ENCODE measurements around the gene PLAGL1.

Gene PLAGL1

DNA sequence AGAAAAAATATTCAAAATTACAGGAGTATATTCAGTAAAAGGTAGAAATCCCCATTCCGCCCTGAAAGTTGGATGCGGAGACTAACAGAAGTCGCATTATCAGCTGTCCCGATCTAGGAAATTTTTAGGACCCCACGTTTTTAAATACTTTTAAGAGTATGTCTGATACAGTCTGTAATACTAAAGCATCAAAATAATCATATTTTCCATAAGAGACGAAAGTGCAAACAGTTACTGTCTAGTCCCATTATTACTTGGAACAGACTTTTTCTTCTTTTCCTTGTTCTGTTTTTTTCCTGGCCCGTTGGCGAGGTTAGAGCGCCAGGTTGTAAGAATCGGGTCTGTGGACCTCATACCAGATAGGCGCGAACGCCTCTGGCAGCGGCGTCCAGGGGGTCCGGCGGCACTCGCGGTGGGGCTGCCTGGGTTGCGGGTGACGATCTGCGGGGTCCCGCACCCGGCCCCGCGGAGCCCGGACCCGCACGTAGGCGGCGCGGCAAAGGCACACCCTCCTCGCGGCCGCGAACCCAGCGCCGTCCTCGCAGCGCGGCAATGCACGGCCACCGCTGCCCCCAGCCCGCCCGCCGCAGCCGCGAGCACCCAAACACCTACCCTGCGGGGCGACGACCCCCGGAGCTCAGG lies 460 bp downstream of the PLAGL1 start:
- no peak for DNase-seq

DNA sequence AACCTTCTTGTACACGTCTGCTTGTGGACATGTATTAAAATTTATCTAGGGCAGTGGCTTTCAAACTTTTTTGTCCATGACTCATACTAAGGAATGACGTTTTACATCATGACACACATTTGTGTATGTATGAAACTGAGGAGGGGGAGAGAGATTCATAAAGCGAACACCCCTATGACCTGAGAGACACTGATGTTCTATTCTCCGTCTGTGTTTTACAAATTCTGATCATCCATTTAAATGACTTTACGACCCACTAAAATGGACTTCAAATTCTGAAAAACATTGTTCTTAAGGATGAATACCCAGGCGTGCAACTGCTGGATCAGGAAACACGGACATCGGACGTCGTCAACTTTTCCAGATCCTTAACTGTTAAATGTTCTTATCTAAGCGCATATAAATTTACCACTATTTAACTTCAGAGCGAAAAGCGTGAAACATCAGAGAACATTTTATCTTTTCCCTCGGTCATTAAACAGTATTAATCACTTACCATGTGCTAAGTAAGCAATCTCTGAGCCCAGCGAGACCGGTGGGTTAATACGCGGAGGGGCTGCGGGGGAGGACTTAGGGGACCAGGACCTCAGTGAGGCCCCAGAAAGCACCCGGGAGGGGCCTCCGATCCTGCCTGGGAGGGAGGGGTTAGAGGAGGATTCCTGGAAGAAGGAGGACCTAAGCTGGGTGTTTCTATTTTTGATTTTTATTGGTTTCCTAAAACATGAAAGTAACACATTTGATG lies 1.2 kb downstream of the PLAGL1 start:
- no peak for DNase-seq

DNA sequence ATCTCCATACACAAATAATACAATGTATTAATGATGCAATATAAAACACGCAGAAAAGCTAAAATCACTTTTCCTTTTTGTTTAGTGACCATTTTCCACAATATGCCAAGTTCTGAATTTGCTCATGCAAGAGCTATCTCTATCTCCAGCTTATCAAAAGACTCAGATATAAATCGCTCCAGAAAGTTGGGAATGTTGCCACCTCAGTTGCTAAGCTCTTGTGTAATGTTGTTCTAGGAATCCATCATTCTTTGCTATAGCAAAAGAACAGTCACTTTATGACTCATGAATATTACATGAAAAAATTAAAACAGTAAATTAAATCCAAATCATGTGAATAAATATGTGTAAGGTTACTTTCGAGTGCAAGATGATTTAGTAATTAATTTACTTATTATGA lies 8.7 kb downstream of the PLAGL1 start:
- no peak for DNase-seq

DNA sequence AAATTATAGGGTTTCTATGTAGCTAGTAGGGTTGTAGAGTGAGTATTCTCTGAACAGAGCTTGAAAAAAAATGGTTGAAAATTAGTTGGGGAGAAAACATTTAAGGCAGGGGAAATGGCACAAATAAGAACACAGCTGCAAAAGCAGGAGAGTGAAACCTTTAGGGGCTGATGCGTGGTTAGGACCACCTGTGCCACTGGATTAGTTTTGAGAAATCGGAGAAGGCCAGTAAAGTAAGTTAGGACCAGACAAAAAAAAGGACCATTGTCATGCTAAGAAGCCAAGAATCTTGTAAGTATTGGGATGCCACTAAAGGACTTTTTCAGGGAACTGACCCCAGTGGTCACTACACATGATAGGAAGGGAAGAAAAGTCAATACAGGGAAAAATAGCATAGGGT lies 9.4 kb downstream of the PLAGL1 start:
- no peak for DNase-seq

DNA sequence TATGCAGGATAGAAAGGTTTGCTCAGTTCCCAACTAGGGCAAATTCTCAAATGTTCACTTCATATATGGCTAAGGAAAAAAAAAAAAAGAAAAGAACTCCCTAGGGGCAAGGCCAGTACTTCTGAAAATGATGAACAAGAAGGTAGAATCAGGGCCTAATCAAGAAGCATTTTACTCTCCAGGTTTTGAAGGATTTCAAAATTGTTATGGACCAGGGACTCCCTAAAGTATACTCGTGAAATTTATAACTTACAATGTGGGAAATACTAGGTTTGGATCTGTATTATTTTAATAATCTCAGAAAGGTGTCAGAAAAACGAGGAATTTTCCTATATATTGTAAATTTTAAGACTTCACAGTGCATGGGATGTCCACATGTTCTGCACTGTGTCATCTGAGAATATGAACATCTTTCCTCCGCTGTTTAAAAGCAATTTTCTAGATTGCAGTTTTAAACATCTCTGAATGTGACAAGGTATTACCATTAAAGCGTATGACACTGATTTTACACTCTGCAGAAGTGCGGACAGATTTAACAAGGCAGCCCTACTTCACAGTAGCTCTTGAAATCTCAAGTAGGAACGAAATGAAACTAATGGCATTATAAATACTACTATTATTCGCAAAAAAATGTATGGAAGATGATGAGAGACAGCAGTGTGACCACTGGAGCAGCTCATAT lies 14.0 kb downstream of the PLAGL1 start:
- no peak for DNase-seq

DNA sequence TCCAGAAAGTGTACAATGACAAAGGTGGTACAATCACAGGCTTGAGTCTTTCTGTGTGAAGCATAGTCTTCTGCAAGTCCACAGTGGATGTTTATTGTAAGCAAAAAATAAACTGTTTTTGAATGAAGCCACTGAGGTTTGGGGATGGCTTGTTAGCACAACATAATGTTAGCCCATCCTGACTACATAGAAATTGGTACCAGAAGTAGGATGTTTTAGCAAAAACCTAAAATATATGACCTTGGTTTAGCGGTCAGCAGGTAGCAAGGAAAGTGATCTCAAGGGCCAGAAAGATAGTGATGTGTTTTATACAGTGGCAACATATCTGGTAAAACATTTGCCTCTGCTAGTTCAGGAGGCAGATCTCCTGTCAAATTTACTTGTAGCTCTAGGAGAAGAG lies 15.8 kb downstream of the PLAGL1 start:
- no peak for DNase-seq

DNA sequence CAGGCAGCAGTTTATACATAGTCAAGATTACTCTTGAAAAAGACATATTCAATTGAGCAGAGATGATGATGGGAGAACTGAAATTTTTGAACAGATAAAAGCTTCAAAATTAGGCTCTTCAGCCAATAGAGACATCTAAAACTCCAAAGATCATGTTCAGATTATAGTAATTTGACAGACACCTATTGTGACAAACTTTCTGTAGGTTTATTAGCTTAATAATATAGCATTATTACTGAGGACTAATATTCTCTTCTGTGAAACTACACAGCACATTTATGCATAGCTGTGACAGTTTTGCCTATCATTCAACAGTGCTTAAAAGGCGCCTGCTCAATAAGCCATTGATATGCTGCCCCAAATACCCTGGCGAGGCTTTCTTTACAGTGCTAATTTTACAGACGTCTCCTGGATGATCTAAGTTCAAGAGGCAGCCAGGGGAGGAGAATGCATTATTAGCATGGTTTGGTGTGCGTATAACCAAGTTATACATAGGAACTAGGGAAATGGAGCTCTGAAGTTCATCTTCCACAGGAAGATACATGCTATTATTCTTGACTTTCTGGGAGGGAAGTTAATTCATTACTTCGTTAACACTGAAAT lies 21.5 kb downstream of the PLAGL1 start:
- DNase-seq = no peak

DNA sequence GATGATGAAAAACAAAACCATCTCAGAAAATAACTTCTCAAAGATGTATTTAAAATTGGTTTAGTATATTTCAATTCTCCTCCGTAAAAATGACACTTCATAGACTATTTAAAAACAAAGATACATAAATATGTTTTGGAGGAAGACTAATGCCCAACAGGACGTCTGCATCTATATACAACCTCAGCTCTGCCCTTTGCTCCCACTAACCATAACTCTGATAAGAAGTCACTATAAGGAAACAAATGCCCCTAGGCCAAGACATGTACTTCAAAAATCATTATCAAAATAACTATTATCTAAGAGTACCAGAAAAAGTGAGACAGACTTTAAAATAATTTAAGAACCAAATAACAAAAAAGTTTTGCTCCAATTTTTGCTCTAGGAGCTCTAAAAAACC lies 23.4 kb downstream of the PLAGL1 start:
- DNase-seq = no peak

DNA sequence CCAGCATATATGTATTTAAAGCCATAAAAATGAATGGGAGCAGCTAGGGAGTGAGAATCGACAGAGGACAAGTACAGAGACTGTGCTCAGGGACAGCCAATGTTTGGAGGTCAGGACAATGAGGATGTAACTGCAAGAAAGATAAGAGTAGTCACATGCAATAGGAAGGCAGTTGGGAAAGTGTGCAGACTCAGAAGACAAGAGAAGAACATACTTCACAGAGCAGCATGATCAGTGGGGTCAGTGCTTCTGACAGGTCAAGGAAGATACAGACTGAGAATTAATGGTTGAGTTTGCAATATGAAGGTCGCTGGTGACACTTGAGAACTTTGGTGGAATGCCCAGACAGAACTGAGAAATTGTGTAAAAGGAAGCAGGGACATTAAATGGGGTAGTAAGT lies 25.1 kb downstream of the PLAGL1 start:
- DNase-seq = no peak

DNA sequence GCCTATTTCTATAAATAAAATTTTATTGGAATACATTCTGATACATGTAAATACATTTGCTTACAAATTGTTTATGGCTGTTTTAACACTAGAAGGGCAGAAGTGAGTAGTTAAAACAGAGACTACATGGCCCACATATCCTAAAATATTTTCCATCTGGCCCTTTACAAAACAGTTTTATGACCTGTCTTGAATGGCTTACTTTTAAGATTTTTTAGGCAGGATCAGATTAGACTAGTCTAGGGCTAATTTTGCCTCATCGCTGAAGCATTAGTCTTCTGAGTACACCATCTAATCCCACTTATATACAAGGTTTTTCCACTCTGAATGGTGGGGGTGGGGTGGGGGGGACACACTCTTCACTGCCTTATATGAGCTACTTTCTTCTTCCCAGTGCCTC lies 27.1 kb downstream of the PLAGL1 start:
- no peak for DNase-seq

DNA sequence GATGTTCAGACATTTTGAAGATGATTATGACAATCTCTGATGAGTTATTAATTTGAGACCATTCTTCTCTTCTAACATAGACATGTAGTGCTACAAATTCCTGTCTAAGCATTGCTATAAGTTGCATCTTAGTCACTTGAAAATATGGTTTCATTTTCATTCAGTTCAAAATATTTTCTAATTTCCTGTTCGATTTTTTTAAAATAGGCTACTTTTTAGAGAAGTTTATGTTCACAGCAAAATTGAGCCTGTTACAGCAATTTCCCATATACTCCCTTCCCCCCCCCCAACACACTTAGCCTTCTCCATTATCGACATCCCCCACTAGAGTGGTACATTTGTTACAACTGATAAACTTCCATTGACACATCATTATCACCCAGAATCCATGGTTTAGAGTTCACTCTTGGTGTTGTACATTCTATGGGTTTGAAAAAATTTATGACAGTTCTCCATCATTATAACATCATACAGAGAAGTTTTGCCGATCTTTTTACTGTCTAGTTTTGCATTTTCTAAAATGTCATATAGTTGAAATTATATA lies 31.2 kb downstream of the PLAGL1 start:
- no peak for DNase-seq

DNA sequence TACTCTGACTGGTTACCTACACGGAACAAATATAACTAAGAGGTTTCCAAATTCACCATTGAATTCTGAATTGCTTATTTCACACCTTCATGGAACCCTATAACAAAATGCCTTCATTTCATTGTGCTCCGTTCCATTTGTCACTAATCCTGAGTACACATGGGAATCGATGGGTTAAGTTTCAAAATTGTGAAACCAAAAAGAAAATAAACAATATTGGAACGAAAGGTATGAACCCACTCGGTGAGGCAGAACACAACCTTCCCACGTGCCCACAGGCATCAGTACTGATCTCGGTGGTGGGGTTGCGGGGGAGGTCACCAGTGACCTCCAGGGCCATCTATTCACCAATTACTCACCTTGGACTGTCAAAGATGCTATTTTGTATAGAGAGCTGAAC lies 34.0 kb downstream of the PLAGL1 start:
- no peak for DNase-seq

DNA sequence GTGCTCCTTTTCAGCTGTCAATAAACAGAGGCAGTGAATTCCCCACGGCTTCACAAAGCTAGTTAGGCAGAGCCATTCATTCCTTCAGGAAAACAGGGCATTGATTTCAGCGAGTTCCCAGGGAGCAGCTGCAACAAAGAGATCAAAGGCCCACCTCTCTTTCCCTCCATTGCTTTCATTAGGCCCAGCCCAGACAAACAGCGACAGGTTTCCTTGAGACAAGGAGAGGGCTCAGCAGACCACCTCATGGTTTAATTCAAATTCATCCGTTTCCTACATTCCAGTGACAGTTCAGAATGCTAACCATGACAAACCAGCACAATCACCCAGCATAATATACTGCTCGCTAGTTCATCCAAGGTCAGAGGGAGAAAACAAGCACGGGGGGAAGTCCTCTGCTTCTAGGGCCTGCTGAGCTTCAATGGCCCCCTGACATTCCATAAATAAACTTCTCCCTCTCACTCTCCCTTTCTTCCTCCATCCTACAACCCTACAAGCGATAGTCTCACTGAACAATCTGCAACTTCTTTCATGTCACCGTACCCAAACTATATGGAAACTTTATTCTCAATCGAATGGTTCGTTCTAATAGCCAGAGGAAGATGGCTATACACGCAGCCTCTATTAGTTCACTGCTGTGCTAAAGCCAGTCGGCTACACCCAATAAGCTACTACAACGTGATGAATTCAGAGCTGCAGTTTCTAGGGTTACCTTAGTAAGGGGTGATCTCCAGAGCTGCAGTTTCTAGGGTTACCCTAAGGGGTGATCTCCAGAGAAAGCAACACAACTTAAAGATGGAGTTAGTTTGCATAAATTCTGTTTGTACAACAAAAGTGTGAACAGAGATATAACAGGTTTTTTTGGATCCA lies 34.7 kb downstream of the PLAGL1 start:
- DNase-seq = no peak

DNA sequence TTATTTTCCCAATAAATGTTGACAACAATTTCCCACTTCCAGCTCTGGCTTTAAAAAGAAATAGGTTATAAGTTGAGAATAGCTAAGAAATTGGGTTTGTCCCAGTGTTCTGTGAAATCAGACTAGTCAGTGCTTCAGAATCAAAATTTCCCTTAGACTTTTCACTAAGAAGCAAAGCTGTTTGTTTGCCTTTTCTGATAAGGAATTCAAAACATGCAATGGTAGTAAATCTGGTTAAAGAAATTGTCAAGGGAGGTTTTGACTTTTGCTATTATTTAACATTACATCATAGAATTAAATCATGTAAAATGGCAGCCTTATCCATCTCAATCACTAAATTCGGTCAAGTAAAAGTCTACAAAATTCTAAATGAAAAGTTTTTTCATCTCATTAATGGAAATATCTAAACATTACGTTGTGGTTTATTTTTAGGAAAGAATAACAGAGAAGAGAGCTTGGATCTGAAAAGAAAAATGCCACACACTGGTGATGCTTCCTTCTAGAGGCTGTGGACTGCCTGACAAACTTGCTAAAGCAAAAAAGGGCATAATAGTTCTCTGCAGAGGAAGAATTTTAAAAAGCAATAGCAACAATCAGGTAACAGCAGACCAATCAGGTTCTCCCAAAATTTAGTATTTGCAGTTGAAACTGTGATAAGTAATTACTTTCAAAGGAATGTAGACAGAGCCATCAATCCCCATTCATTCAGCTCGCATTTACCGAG lies 36.4 kb downstream of the PLAGL1 start:
- DNase-seq = no peak

DNA sequence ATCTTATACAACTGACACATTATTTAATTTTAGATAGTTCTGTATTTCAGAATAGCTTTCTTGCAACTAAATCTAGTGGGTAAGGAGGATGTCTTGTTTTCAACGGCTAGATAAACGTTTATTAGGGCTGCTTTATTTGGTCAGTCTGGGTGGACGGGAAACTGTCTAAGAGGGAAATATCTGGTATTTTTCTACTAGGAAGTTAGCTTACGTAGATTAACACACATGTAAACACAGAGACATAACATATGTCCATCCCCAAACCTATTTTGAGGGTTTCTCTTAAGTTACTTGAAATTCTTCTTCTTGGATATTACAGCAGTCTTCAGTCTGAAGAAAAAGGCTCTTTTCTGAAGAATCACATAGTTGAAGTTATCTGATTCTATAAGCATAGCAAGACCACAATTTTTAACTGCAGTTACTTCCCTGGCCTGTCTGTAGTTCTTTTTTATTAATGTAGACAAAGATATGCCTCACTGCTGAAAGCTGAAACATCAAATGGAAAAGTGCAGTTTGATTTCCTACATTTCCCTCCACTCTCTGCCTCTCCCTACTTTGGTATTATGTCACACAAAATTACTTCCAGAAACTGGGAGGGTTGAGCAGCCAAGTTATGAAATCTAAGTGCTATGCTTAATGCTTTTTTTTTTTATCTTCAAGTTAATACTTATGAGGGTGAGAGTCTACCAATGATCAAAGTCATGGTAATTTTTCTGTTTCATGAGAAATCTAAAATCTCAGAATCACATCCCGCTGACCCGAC lies 37.4 kb downstream of the PLAGL1 start:
- DNase-seq = no peak

DNA sequence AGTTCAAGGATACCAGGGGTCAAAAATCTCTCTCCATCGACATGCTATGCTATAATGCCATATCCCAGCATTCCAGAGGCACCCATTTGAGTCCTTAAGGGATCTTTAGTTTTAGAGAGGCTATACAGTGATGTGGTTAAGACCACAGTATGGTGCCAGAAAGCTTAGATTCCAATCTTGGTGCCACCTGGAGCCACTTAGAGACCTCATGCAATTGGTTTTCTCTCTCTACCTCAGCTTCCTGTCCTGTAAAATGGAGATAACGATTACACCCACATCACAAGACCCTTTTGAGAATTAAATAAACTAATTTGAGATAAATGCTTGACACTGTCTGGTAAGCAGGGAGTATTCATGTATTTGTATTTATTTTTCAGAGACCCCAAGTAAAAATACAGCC lies 39.0 kb downstream of the PLAGL1 start:
- DNase-seq = no peak

DNA sequence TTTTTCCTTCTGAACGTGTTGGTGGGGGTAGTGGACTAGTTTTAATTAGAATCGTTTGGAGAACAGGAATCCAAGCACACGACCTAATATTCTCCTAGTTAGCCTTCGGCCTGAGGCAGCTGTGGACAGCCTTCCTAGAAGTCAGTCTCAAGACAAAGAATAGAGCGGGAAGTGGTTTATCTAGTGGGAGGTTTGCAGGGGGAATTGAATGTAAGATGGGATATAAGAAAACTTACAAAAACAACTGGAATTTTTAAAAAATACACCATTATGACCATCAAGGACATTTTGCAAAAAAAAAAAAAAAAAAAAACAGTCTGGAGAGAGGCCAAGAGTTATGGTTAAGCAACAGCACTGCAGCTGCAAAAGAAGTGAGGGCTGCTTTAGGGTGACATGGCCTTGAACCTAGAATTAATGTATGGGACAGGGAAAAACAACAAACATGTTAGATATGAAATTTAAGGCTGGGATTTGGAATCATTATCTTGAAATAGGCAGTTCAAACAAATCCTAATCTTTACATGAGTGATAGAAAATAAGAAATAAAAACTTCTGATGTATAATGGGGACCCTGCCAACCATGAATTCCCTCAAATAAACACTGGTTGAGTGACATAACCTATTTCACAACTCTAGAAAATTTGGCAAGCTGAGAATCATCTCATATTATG lies 40.2 kb downstream of the PLAGL1 start:
- no peak for DNase-seq

DNA sequence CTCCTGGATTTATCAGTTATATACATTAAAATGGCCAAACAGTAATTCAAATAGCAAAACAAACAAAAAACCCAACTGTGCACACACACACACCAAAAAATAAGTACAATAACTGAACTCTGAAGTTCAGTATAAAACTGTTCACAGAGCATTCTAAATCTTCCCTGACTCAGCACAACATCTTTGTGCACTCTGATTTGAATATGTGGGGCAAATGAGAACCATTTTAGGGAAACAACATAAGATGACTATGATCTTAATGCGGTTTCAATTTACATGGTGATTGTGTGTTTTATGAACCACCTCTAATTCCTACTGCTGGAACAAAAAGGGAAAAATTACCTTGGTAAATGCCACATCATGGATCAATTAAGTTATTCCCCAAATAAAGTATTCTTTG lies 41.7 kb downstream of the PLAGL1 start:
- no peak for DNase-seq

DNA sequence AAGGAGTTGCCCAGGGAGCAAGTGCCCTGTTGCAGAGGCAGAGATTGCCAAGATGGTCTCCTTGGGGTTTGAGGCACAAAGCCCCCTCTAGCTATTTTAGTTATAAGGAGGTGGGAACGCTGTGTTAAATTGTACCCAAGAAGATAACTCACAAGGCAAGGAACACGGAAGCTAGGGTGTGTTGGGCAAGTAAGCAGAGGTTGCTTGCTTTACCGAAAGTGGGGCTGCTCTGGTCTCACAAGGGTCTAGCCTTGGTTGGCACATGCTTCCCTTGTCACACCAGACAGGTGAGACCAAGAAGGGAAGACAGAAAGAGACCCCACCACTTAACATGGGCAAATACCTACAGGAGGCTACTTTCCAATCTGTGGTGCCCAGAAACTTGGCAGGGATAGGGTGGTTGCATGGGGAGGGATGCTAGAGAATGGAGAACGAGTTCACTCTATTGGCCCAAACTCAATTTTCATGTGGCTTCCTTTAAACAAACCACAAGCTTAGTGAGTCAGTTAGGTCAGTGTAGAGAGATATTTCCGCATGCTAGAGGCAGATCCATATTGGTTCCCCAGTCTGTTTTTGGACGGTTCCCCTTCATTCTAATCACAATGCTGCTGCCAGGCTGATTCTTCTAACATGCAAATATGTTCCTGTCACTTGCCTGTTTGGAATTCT lies 42.4 kb downstream of the PLAGL1 start:
- no peak for DNase-seq

DNA sequence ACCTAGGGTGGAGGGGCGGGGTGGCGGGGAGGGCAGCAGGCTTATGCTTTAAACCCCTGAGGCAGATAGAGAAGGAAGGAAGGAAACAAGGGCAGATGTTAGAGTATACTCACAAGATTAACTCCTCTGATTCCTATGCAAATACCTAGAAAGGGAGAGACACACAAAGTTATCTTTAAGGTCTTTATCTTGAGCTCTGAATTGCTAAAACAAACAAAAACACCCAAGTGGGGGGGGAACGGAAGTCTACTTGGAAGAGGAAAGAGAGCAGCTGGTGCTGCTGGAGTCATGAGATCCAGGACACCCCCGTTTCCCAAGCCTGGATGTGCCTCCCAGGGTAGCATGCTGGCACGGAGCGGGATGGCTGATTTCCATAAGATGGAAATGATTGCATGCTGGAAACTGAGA lies 43.4 kb downstream of the PLAGL1 start:
- DNase-seq = no peak
